Panc1 (cell line): ENCODE measurements around the gene APOL2. TPM values are rescaled to one million over a fixed set of nuclear protein-coding genes. Genes with fewer than 3 reads are reported as not detected.

Experiments
- microRNA-seq: library from miRNA; unstranded; fragments of <30 nt; microRNA quantifications from one replicate; pipeline ENCODE4 v1.1.0, GENCODE V29; 2020; ENCODE audit not compliant: unreplicated experiment
- total RNA-seq: library from RNA; stranded (reverse); gene quantifications from one replicate; pipeline ENCODE4 v1.2.1, GENCODE V29; 2021; ENCODE audit not compliant: unreplicated experiment

Gene APOL2
- total RNA-seq, 1 experiment from 2014 or later, result 34.4 TPM

Small RNA genes within 50 kb of the gene (microRNA-seq; reads per million reads assigned to microRNA genes)
- gene MIR6819, result not detected

Other genes starting within 250 kb of the APOL2 start
- 81.1 TPM for gene RBFOX2, start 210.7 kb downstream of the APOL2 start, total RNA-seq
- gene APOL3, start 78.8 kb downstream of the APOL2 start, total RNA-seq, result 3.2 TPM
- not detected for gene APOL4, start 37.7 kb downstream of the APOL2 start, total RNA-seq
- gene APOL1, start 13.6 kb upstream of the APOL2 start, total RNA-seq, result 16.0 TPM
- 788 TPM for gene MYH9, start 148.4 kb upstream of the APOL2 start, total RNA-seq
- gene TXN2, start 242.1 kb upstream of the APOL2 start, total RNA-seq, result 64.1 TPM